ENCODE data around the gene EIF2B2. TPM values are rescaled to one million over a fixed set of nuclear protein-coding genes. Genes with fewer than 3 reads are reported as not detected.
A peak's percentile ranks its signal among the peaks of the same experiment; 100 is the strongest.

Gene EIF2B2
- total and polyA plus RNA-seq, 3 donors from 2014 or later = 39.4 to 124 (median 40.4) TPM

DNA sequence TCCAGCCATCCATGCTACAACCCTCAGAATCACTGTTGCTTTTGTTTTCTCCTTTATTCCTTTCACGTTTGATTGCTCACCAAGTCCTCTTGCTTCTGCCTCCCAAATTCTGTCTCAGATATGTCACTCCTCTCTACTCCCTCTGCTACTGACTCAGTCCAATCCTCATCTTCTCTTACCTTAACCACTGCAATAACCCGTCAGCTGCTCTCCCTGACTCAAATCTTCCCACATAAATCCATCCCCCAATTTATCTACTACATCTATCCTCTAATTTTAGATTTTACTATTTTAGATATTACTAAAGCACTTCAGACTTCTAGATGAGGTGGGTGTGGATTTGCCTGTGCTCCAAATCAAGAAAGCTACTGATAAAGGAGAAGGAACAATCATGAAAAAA lies 23.2 kb downstream of the EIF2B2 start:
- no peak for DNase-seq
- no peaks in the 10 kb centered on the region for H3K9me3 ChIP-seq
- no peak overlapping the region for H3K4me3 ChIP-seq
- 92 to 95% methylated on average over 2 of the region's 2 CpGs for WGBS, 2 donors
- TF ChIP-seq CTCF (IDR thresholded peaks at IDR 0.05) (no peak), POLR2A (IDR thresholded peaks at IDR 0.05) (no peak)
- H3K4me1 ChIP-seq = no peaks in the 10 kb centered on the region
- intact Hi-C loops (cut with DNase I; ENCODE audit: low total_unique reads) = no loop called here
- no peaks in the 10 kb centered on the region for H3K36me3 ChIP-seq (ENCODE audit: low read depth, missing control alignments)
- no peak overlapping the region for H3K27ac ChIP-seq
- no peaks in the 10 kb centered on the region for H3K27me3 ChIP-seq

GRCh38 chr14:75030147-75030546 lies 27.4 kb downstream of the EIF2B2 start:
- H3K4me3 ChIP-seq = no peak overlapping the region
- TF ChIP-seq POLR2A (IDR thresholded peaks at IDR 0.05) (no peak), CTCF (IDR thresholded peaks at IDR 0.05) (no peak)
- H3K27me3 ChIP-seq = no peaks in the 10 kb centered on the region
- 0% methylated on average over 1 of the region's 1 CpG for WGBS, 2 donors
- no peak for DNase-seq
- no peak overlapping the region for H3K27ac ChIP-seq
- H3K9me3 ChIP-seq = no peaks in the 10 kb centered on the region
- H3K36me3 ChIP-seq (ENCODE audit: low read depth, missing control alignments) = no peaks in the 10 kb centered on the region
- intact Hi-C loops (cut with DNase I; ENCODE audit: low total_unique reads) = no loop called here
- H3K4me1 ChIP-seq = no peaks in the 10 kb centered on the region

GRCh38 chr14:75032939-75033338 lies 30.2 kb downstream of the EIF2B2 start:
- no peaks in the 10 kb centered on the region for H3K9me3 ChIP-seq
- no peaks in the 10 kb centered on the region for H3K27me3 ChIP-seq
- no peaks in the 10 kb centered on the region for H3K4me1 ChIP-seq
- intact Hi-C loops (cut with DNase I; ENCODE audit: low total_unique reads) = no loop called here
- WGBS, 2 donors = 91 to 92% methylated on average over 2 of the region's 2 CpGs
- TF ChIP-seq POLR2A (IDR thresholded peaks at IDR 0.05) (no peak), CTCF (IDR thresholded peaks at IDR 0.05) (no peak)
- H3K27ac ChIP-seq = no peak overlapping the region
- no peak overlapping the region for H3K4me3 ChIP-seq
- no peak for DNase-seq
- H3K36me3 ChIP-seq (ENCODE audit: low read depth, missing control alignments) = no peaks in the 10 kb centered on the region

DNA sequence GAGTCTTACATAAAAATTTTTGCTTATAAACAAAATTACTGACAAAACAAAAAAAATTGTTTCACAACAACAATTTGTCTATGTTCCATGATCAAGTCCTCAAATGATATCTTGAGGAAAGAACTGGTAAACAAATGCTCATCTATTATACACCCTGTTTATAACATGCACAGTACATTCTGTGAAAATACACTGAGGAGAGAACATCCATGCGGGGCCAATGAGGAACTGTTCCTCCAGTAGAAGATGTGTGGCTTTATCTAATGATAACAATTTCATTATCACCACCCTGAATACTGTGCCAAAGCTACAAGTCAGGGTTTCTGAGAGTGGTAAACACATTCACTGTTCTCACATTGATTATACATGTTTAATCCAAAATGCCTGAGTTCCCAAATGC lies 37.8 kb downstream of the EIF2B2 start:
- Histone ChIP-seq H3K9me3 (no peaks in the 10 kb centered on the region), H3K4me3 (no peak overlapping the region), H3K36me3 (ENCODE audit: low read depth, missing control alignments) (no peaks in the 10 kb centered on the region), H3K27me3 (no peaks in the 10 kb centered on the region), H3K27ac (peak overlapping the region in 1 of 2 donors; percentile 2), H3K4me1 (peaks cover 4% of the 10 kb centered on the region)
- no peak for TF ChIP-seq CTCF (IDR thresholded peaks at IDR 0.05)
- TF ChIP-seq POLR2A (IDR thresholded peaks at IDR 0.05) = no peak
- intact Hi-C loops (cut with DNase I; ENCODE audit: low total_unique reads) = no loop called here
- no peak for DNase-seq
- WGBS, 2 donors = 33 to 41% methylated on average over 1 of the region's 1 CpG

GRCh38 chr14:75040959-75041358 lies 38.2 kb downstream of the EIF2B2 start:
- intact Hi-C loops (cut with DNase I; ENCODE audit: low total_unique reads) = no loop called here
- no peaks in the 10 kb centered on the region for H3K36me3 ChIP-seq (ENCODE audit: low read depth, missing control alignments)
- peaks cover 4% of the 10 kb centered on the region for H3K4me1 ChIP-seq
- DNase-seq = no peak
- no peaks in the 10 kb centered on the region for H3K9me3 ChIP-seq
- TF ChIP-seq POLR2A (IDR thresholded peaks at IDR 0.05) = no peak
- no peaks in the 10 kb centered on the region for H3K27me3 ChIP-seq
- H3K4me3 ChIP-seq = no peak overlapping the region
- peak overlapping the region; percentile 2 to 51 for H3K27ac ChIP-seq
- 92 to 100% methylated on average over 2 of the region's 2 CpGs for WGBS, 2 donors
